ENCODE measurements around the gene CCNG2.

CCNG2 gene

DNA sequence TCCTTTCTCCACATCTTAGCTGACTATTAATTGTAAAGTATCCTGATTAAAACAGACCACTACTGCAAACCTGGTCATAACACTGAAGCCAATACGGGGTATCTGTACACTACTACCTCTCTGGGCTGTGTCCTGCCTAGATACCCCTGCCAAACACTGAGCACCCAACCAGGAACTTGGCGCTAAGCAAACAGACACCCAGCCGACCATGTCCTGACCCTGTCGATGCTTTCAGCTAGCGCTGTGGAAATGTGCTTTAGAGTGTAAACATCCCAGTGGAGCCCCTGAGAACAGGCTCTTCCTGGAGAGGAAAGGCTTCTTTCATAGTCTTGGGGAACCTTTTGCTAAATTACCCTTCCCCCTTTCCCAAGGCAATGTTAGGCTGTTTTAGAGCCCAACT, 52.9 kb downstream of the CCNG2 start:
- no peaks in the 10 kb centered on the region for H3K4me1 ChIP-seq (ENCODE audit: control insufficient read depth, low read depth, low read length)
- H3K9ac ChIP-seq (ENCODE audit: low read length), result no peak overlapping the region
- H3K27me3 ChIP-seq (ENCODE audit: control insufficient read depth, insufficient read depth, low read length), result no peaks in the 10 kb centered on the region
- no peak overlapping the region for H3K27ac ChIP-seq (ENCODE audit: low read length)
- no peaks in the 10 kb centered on the region for H3K9me3 ChIP-seq (ENCODE audit: control insufficient read depth, low read depth, low read length)
- H3K4me3 ChIP-seq (ENCODE audit: low read length), result no peak overlapping the region
- H3K36me3 ChIP-seq (ENCODE audit: control insufficient read depth, low read depth, low read length), result no peaks in the 10 kb centered on the region

DNA sequence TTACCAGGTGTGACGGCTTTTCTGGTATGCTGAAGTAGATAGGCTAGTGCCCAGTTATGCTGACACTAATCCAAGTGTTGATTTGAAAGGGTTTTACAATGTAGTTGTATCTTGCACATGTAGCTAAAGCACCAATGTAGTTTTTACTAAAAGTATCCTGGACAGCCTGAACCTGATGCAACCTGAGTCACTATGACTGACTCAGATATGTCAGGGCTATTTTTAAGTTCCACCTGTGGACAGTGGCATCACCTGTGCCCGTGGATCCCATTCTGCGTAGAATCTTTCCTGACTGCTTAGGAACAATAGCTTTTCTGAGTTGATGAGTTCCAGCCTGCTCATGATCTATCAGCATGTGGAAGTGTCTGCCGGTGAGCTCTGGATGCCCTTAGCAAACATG, 58.1 kb downstream of the CCNG2 start:
- Histone ChIP-seq H3K27me3 (ENCODE audit: control insufficient read depth, insufficient read depth, low read length) (no peaks in the 10 kb centered on the region), H3K4me3 (ENCODE audit: low read length) (no peak overlapping the region), H3K9me3 (ENCODE audit: control insufficient read depth, low read depth, low read length) (no peaks in the 10 kb centered on the region), H3K9ac (ENCODE audit: low read length) (no peak overlapping the region), H3K36me3 (ENCODE audit: control insufficient read depth, low read depth, low read length) (no peaks in the 10 kb centered on the region), H3K4me1 (ENCODE audit: control insufficient read depth, low read depth, low read length) (no peaks in the 10 kb centered on the region), H3K27ac (ENCODE audit: low read length) (no peak overlapping the region)

DNA sequence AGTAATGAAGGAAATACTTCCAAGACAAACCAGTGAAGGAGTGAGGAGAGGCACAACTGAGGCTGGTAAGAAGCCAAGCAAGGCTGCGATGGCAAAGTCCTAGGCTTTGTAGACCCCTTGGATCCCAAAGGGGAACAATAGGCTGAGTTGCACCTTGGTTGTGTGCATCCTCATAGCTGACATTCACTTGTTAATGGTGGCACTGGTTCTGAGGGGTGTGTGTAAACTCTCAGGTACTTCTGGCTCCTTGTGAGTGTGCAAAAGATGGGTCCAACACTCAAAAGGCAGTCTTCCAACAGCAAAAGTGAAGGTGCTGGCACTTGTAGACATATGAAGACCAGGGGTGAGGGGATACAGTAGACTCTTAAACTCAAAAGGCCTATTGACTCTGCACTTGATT, 60.5 kb downstream of the CCNG2 start:
- H3K9ac ChIP-seq (ENCODE audit: low read length), result no peak overlapping the region
- H3K9me3 ChIP-seq (ENCODE audit: control insufficient read depth, low read depth, low read length), result no peaks in the 10 kb centered on the region
- no peaks in the 10 kb centered on the region for H3K36me3 ChIP-seq (ENCODE audit: control insufficient read depth, low read depth, low read length)
- H3K4me1 ChIP-seq (ENCODE audit: control insufficient read depth, low read depth, low read length), result no peaks in the 10 kb centered on the region
- no peak overlapping the region for H3K27ac ChIP-seq (ENCODE audit: low read length)
- no peaks in the 10 kb centered on the region for H3K27me3 ChIP-seq (ENCODE audit: control insufficient read depth, insufficient read depth, low read length)
- H3K4me3 ChIP-seq (ENCODE audit: low read length), result no peak overlapping the region

DNA sequence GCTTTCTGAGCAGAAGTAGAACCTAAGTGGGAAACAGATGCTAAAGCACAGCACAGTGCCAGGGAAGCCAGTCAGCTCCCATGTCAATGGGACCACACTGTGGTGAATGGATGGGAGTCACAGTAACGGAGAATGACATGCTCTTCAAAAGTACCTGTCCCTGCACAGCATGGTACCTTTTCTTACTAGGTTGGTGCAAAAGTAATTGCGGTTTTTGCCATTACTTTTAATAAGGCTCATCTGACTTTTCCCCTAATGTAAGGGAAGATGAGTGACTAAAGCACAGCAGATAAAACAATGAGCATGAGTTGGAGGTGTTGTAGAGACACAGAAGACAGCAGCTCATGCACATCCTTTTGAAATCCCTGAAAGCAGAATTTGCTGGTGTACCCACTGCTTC, 62.3 kb downstream of the CCNG2 start:
- Histone ChIP-seq H3K27ac (ENCODE audit: low read length) (no peak overlapping the region), H3K9ac (ENCODE audit: low read length) (no peak overlapping the region), H3K4me3 (ENCODE audit: low read length) (no peak overlapping the region), H3K27me3 (ENCODE audit: control insufficient read depth, insufficient read depth, low read length) (no peaks in the 10 kb centered on the region), H3K36me3 (ENCODE audit: control insufficient read depth, low read depth, low read length) (no peaks in the 10 kb centered on the region), H3K9me3 (ENCODE audit: control insufficient read depth, low read depth, low read length) (no peaks in the 10 kb centered on the region), H3K4me1 (ENCODE audit: control insufficient read depth, low read depth, low read length) (no peaks in the 10 kb centered on the region)
